GM12878 (cell line): Measurements from ENCODE around the gene YES1. TPM values are rescaled to one million over a fixed set of nuclear protein-coding genes. Genes with fewer than 3 reads are reported as not detected.

ENCODE experiments used
- ATAC-seq: fragments of 200-7000 bp; cut with Tn5 transposase; 3 replicates; pipeline ENCODE4 v1.9.1; 2020; ENCODE audit warnings: mild to moderate bottlenecking, moderate library complexity
- BruUV-seq: library from RNA; stranded (reverse); fragments of 400-500 nt; replicated peaks from 2 replicates; lab custom pipeline; 2021; lab: Mats Ljungman, UMichigan
- CTCF ChIA-PET: fragments of 300-600 bp; sonication (Branson Sonifier 250); formaldehyde crosslinking; extraction: SDS; loops from one replicate; lab custom pipeline; 2021; ENCODE audit warnings: inconsistent platforms; lab: Yijun Ruan, JAX
- POLR2A ChIA-PET: fragments of 350-600 bp; formaldehyde crosslinking; extraction: SDS; loops from one replicate; lab custom pipeline; 2021; ENCODE audit warnings: inconsistent platforms; lab: Charles Lee
- RAD21 ChIA-PET: fragments of 300-600 bp; sonication (Branson Sonifier 250); formaldehyde crosslinking; loops from one replicate; lab custom pipeline; 2023; ENCODE audit warnings: antibody characterized with exemption; ENCODE audit not compliant: unreplicated experiment; lab: Charles Lee
- SMC1A ChIA-PET: fragments of 300-600 bp; sonication (Branson Sonifier 250); formaldehyde crosslinking; loops from one replicate; lab custom pipeline; 2023; ENCODE audit not compliant: unreplicated experiment, uncharacterized antibody; lab: Charles Lee
- DNase-seq: peaks from one replicate; pipeline ENCODE4 v3.0.0-alpha.2; 2011; ENCODE audit warnings: low read depth, low spot score
- FAIRE-seq: peaks from 3 replicates; lab custom pipeline; 2011; peaks lifted over from hg19 to GRCh38; lab: Jason Lieb, UNC
- H2AFZ ChIP-seq: 2 replicates; pipeline ENCODE4 v1.6.0; 2011; ENCODE audit warnings: low read depth, low read length, control low read depth; ENCODE audit not compliant: control insufficient read depth
- H3K27ac ChIP-seq: 2 replicates; pipeline ENCODE4 v1.5.1; 2011; ENCODE audit warnings: control low read depth; ENCODE audit not compliant: control insufficient read depth, insufficient read depth
- H3K27me3 ChIP-seq, 2 experiments: replicated peaks in 1 of 2; 2 replicates each; pipeline versions ENCODE4 v1.6.0 to v1.6.1; 2011; ENCODE audit warnings: low read length in 1 of 2; ENCODE audit not compliant: control insufficient read depth in 2 of 2, insufficient read depth in 2 of 2
- H3K36me3 ChIP-seq, 2 experiments: 2 replicates each; pipeline ENCODE4 v1.5.1; 2011; ENCODE audit warnings: low read length in 1 of 2; ENCODE audit not compliant: control insufficient read depth in 2 of 2, insufficient read depth in 2 of 2
- H3K4me1 ChIP-seq: 2 replicates; pipeline ENCODE4 v1.6.1; 2011; ENCODE audit warnings: mild to moderate bottlenecking, low read length, moderate library complexity, mixed read lengths; ENCODE audit not compliant: control insufficient read depth, insufficient read depth
- H3K4me2 ChIP-seq: 2 replicates; pipeline ENCODE4 v1.6.0; 2011; ENCODE audit warnings: control low read depth; ENCODE audit not compliant: control insufficient read depth, insufficient read depth
- H3K4me3 ChIP-seq: fragments of 200-600 bp; sonication (generic); 2 replicates; pipeline ENCODE4 v1.5.1; 2016
- H3K79me2 ChIP-seq: 2 replicates; pipeline ENCODE4 v1.6.0; 2011; ENCODE audit warnings: low read length; ENCODE audit not compliant: control insufficient read depth, insufficient read depth
- H3K9ac ChIP-seq: 2 replicates; pipeline ENCODE4 v1.8.0; 2011; ENCODE audit warnings: low read length, control low read depth, mixed read lengths; ENCODE audit not compliant: control insufficient read depth, insufficient read depth
- H3K9me3 ChIP-seq: replicated peaks from 3 replicates; pipeline ENCODE4 v1.5.1; 2011; ENCODE audit warnings: mild to moderate bottlenecking, low read length; ENCODE audit not compliant: control insufficient read depth, insufficient read depth
- H4K20me1 ChIP-seq: 2 replicates; pipeline ENCODE4 v1.6.0; 2011; ENCODE audit not compliant: control insufficient read depth, insufficient read depth
- CHD2 ChIP-seq: IDR thresholded peaks from 2 replicates; pipeline ENCODE4 v1.6.1; 2011; ENCODE audit warnings: low read depth, low read length, improper control_type of control experiment, borderline replicate concordance
- NKRF ChIP-seq: fragments of 450-650 bp; conservative IDR thresholded peaks from 2 replicates; pipeline ENCODE4 v1.6.1; 2017; ENCODE audit warnings: mild to moderate bottlenecking, moderate library complexity
- POLR2A ChIP-seq: IDR thresholded peaks from 2 replicates; pipeline ENCODE4 v1.6.1; 2011; ENCODE audit warnings: low read depth, mild to moderate bottlenecking, low read length
- WGBS: methylation state at CpG from one replicate; pipeline ENCODE4 v1.1.6; 2016; ENCODE audit warnings: low lambda C conversion rate; ENCODE audit not compliant: insufficient replicate concordance, insufficient coverage; ENCODE audit errors: missing lambda C conversion rate; 5-methylcytosine and 5-hydroxymethylcytosine counted together
- in situ Hi-C: fragments of 300-500 bp; cut with MboI; formaldehyde crosslinking; loops from 9 replicates; pipeline ENCODE4 v1.14.3; 2018; ENCODE audit warnings: mixed read lengths
- intact Hi-C: fragments of 100-400 bp; cut with micrococcal nuclease; formaldehyde crosslinking; loops from one replicate; pipeline ENCODE4 v1.14.2; 2022; ENCODE audit not compliant: unreplicated experiment
- polyA plus RNA-seq, 11 experiments: library from polyadenylated mRNA; depleted of rRNA in 4 of 11; unstranded in 6 of 11; stranded (reverse) in 5 of 11; fragments of >200 nt; fragmentation: Nextera tagmentation in 4 of 11; fragmentation: Illumina TruSeq in 1 of 11; extraction: Ambion mirVana in 4 of 11; extraction: Trizol in 1 of 11; gene quantifications; 1 replicate in 1 of 11; 2 replicates in 10 of 11; pipeline versions ENCODE4 v1.2.1 to v1.2.3, GENCODE V29; 2011 to 2016; ENCODE audit warnings: inconsistent platforms in 2 of 11, missing spikeins in 2 of 11, low read depth in 1 of 11
- total RNA-seq, 4 experiments: library from RNA; depleted of rRNA in 3 of 4; stranded (reverse); fragments of >200 nt in 3 of 4; fragmentation: Illumina TruSeq in 1 of 4; extraction: Trizol in 1 of 4; gene quantifications; 2 replicates each; pipeline versions ENCODE4 v1.2.1 to v1.2.3, GENCODE V29; 2013 to 2021

The YES1 gene
- total and polyA plus RNA-seq, 10 of the 15 experiments (the other 5 are each of a cell fraction or from before 2014, with no cell fraction given): 2.3 to 7.9 (median 5.8) TPM

- POLR2A ChIA-PET: no interaction called here
Measured at GRCh38 chr18:677951-678381, 134.1 kb downstream of the YES1 start.

More at GRCh38 chr18:677951-678381, 134.1 kb downstream of the YES1 start:
- CTCF ChIA-PET: interaction anchor here (0.7 to 1.5 kb wide), 2 partner anchors 146 to 152 kb away, joined by 3 to 4 read pairs; no protein-coding TSS in a partner anchor
- H3K9me3 ChIP-seq: no peaks in the 10 kb centered on the region
- no peak overlapping the region for H2AFZ ChIP-seq
- H3K36me3 ChIP-seq: peaks cover 0 to 15% of the 10 kb centered on the region in 2 experiments; a peak in 3 of 4 replicates
- WGBS: 88% methylated on average over 14 of the region's 14 CpGs
- no peaks in the 10 kb centered on the region for H3K27me3 ChIP-seq
- TF ChIP-seq POLR2A (0 out of 2 replicates have a peak, but pooled peaks have one; percentile 16), NKRF (no peak), CHD2 (no peak)
- TF ChIP-seq, all 136 proteins: peak for 1
- Histone ChIP-seq H3K79me2 (no peaks in the 10 kb centered on the region), H3K9ac (no peak overlapping the region), H3K4me2 (no peak overlapping the region), H3K27ac (no peak overlapping the region), H4K20me1 (no peaks in the 10 kb centered on the region), H3K4me1 (no peaks in the 10 kb centered on the region), H3K4me3 (no peak overlapping the region)
- in situ Hi-C loops (no loop called here), intact Hi-C loops (loop anchor here (5.0 kb wide), 1 partner anchor 56 kb away; no protein-coding TSS in a partner anchor)
- SMC1A ChIA-PET: interaction anchor here (0.6 to 1.5 kb wide), 2 partner anchors 52 to 1407 kb away, joined by 3 to 4 read pairs; no protein-coding TSS in a partner anchor
- no peak for ATAC-seq
- no peak for DNase-seq
- RAD21 ChIA-PET: no interaction called here
- BruUV-seq: no TSS peak
- FAIRE-seq: no peak
